GM12891 (cell line): Measurements from ENCODE around the gene KCNJ5.

Source experiments
- PAX5 ChIP-seq: IDR thresholded peaks from 2 replicates; pipeline ENCODE4 v1.6.1; 2011; ENCODE audit warnings: low read length, moderate library complexity, mild to moderate bottlenecking; ENCODE audit not compliant: insufficient read depth, severe bottlenecking
- POLR2A ChIP-seq: IDR thresholded peaks from 2 replicates; pipeline ENCODE4 v1.6.1; 2011; ENCODE audit warnings: low read depth, low read length, control low read depth
- POLR2AphosphoS5 ChIP-seq: IDR thresholded peaks from 2 replicates; pipeline ENCODE4 v1.6.1; 2011; ENCODE audit warnings: low read depth, low read length, control low read depth

DNA sequence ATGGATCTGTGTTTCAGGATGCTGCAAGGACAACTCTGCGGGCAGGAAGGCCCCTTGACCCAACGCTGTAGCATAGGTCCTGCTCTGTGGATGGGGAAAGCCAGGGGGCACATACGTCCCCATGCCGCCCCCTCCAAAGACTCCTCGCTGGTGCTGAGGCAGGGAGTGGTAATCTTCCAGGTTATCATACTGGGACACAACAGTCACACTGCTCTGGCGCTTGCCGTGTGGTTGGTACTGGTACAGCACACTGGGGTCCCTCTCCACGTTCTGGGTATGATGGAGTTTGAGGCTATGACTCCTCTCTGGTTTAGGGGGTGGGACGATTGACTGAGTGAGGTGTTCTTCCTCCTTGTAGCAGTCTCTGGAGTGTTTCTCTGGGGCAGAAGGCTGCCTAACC is 77.8 kb downstream of the KCNJ5 start:
- TF ChIP-seq POLR2AphosphoS5 (no peak), PAX5 (no peak), POLR2A (no peak)
